T-helper 2 cell treated with Interferon-gamma antibody and Interleukin-4, amounts not matched to agents 100 ng/mL and 5 ng/mL, for 36 hours (primary cell): Measurements from ENCODE around the gene CHTOP. TPM values are rescaled to one million over a fixed set of nuclear protein-coding genes. Genes with fewer than 3 reads are reported as not detected.

Source experiments
- intact Hi-C: fragments of 100-400 bp; cut with micrococcal nuclease; formaldehyde crosslinking; loops from one replicate; pipeline ENCODE4 v1.15.1; 2023
- total RNA-seq: library from RNA; stranded (reverse); gene quantifications from 2 replicates; pipeline ENCODE4 v1.2.3, GENCODE V29; 2022

The CHTOP gene
- total RNA-seq, 1 donor from 2014 or later = 101 TPM

GRCh38 chr1:153612111-153612754 is 21.6 kb upstream of the CHTOP start:
- intact Hi-C loops = no loop called here

DNA sequence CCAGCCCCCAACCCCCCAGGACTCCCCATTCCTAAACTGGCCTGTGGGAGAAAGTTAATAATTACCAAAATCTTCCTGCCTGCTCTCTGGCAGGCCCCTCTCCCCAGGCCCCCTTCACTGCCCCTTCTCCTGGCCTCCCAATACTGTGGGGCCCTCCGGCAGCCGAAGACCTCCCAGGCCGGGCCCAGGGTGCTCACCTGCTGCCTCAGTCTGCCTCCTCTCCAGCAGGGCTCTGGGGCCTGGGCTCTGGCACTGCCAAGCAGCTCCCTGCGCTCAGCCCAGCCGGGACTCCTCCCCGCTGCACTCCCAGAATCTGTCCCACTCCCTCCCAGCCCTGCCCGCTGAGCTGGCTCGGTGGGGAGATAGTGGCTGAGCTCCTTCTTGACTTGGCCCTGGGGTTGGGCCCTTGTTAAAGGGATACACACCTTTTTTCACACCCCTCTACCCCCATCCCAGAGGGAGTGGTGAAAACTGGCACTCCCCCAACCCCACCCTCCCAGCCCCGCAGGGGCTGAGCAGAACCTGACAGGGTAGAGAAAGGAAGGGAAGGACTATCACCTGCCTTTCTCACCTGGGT is 21.0 kb upstream of the CHTOP start, which contains the start of gene S100A16:
Gene S100A16 (minus strand): TSS at position 383 of the 577 bp plus-strand sequence. CDS start 4,986 bp downstream, outside the sequence.
- intact Hi-C loops = no loop called here

DNA sequence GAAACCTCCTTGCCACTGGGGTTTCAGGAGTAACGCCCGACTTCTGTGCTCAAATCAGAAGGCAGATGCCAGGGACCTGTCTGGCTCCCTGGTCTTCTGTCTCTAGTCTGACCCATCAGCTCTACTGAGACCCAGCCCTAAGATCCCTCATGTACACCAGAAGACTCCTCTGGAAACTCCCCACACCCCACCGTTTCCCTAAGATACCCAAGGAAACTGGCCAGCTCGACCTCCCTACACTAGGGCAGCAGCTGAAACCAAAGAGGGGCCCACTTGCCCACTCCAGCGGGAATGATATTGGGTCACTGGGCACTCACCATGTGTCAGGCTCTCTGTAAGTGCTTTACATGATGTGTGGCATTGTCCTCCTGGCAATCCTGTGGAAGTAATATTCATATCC is 20.5 kb upstream of the CHTOP start:
- intact Hi-C loops = no loop called here

GRCh38 chr1:153614189-153614900 is 19.5 kb upstream of the CHTOP start:
- intact Hi-C loops = no loop called here

- intact Hi-C loops = no loop called here
Measured at GRCh38 chr1:153614906-153615305, 19.0 kb upstream of the CHTOP start.

- intact Hi-C loops = no loop called here
Measured at GRCh38 chr1:153615406-153615805, 18.5 kb upstream of the CHTOP start.

DNA sequence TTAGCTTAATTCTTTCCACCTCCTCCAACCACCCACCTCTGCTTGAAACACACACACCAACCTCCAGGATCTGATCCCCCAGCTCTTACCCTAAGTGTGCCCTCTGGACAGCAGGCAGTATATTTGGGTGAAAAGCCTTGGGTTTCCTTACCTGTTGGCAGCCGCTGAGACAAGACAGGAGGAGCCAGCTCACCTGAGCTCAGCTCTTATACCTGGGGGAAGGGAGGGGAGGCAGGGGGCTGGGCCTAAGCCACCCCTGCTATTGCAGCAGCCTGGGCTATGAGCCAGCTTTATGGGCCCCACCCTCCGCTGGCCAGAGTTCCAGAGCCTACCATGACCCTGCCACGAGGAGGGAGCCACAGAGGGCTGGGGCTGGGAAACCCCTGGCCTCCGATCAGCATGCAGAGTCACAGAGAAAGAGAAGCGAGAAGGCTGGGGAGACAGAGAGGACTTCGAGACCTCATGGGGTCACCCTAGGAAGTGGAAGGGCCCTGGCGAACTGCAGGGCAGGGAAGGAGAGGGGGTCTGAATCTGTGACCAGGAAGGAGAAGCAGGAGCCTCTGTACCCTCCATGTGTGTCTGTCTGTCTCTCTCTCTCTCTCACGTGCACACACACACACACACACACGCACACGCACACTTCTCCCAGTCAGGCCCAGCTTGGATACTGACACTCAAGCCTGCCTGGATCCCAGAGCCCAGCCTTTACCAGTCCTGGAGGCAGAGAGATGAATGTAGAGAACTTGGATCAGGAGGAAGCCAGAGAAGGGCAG is 17.5 kb upstream of the CHTOP start, which contains the start of gene S100A14:
Gene S100A14 (minus strand): TSS at position 182 of the 773 bp plus-strand sequence. CDS start 467 bp downstream, outside the sequence.
- intact Hi-C loops = no loop called here

DNA sequence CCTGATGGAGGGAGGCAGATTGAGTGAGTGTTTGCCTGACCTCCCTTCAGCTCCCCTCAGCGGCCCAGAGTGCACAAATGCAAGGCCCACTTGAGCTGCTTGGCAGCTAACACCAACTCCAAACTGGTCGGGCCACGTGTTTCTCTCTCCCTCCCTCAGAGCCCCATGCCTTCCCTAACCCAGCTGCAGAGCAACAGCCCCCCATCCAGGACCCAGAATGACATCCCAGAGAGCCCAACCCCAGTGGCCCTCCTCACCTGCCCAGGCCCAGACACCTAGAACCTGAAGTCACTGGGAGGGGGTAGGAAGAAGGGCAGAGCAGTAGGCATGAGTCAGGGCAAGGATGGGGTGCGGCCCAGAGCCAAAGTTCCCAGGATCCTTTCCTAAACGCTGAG is 17.0 kb upstream of the CHTOP start:
- intact Hi-C loops = loop anchor here (1.0 kb wide), 3 partner anchors 45 to 108 kb away; no protein-coding TSS in a partner anchor

DNA sequence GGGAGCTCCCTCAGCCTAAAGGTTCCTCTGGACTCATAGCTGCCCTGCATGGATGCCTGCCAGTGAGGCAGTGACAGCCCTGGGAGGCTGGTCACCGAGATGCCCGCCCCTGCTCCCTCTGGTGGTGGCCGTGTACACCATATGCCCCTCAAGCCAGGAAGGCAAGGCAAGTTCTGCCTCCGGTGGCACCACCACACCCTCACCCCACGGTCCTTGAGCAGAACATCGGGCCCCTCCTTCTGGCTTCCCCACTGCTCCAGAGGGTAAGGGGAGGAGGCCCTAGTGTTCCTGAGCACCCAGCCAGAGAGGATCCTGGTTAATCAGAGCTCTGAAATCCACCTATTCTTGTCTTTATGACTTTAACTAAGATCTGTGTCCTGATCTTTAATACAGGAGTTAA is 16.2 kb upstream of the CHTOP start:
- intact Hi-C loops = loop anchor here (1.0 kb wide), 3 partner anchors 45 to 108 kb away; no protein-coding TSS in a partner anchor

DNA sequence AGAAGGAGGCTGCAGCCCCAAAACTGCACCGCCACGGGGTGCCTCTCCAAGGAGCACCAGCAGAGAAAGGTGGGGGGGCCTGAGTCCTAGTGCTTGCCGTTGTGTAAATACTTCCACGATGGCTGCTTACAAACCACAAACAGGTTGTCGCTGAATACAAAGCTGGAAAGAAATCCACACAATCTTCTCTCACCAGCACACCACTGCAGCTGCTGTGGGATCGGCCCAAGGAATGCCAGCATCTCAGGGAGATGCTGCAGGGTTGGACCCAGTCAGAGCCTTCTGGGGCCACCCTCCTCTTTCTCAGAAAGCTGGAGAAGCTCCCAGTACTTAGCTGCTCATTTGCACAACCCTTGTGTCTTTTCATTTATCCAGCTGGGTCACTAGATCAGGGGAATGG is 14.7 kb upstream of the CHTOP start:
- intact Hi-C loops = no loop called here

- intact Hi-C loops = no loop called here
Measured at GRCh38 chr1:153623101-153623500, 10.8 kb upstream of the CHTOP start.

GRCh38 chr1:153624965-153625611 is 8.8 kb upstream of the CHTOP start:
- intact Hi-C loops = no loop called here

- intact Hi-C loops = no loop called here
Measured at GRCh38 chr1:153626477-153626903, 7.4 kb upstream of the CHTOP start.

- intact Hi-C loops = no loop called here
Measured at GRCh38 chr1:153626904-153627714, 6.8 kb upstream of the CHTOP start, which contains the start of gene S100A13. Gene S100A13, minus strand, starts transcription at chr1:153627505. Its CDS starts 1,033 bp downstream, at chr1:153626472.

DNA sequence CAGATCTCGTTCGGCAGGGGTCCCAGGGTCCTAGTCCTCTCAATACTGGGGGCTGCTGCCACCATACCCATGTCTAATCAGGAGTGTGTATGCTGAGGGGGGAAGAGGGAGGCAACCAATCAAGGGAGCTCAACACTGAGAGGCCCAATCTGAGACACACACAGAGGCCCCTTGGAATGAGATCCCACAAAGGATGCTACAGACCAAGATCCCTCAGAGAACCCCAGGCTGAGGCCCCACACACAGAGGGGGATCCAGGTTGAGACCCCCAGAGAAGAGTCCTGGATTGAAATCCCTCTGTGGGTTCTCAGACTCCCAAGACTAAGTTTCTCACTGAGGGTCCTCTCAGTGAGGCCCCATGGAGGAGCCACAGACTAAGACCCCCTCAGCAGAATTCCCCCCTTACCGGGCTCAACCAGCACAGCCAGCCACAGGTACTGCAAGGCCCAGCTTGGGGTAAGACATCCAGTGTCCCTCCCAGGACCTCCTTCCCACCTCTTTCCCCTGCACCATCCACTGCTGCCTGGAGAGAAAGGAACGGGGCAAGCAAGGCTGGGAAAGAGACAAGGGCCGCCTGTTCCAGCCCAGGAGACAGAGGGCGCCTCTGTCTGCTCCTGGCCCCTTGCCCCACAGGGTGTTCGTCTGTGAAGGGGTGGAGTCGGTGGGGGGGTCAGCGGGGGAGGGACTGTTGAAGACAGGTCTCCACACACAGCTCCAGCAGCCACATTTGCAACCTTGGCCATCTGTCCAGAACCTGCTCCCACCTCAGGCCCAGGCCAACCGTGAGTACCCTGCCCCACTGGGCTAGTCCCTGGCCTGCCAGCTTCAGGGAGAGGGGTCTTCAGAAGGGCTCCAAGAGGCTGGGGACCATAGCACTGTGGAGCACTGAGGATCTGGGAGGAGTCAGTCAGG is 5.9 kb upstream of the CHTOP start, which contains the start of gene S100A1:
Gene S100A1 (plus strand): TSS at position 720 of the 912 bp plus-strand sequence. CDS start 2,088 bp downstream, outside the sequence.
- intact Hi-C loops = no loop called here

- intact Hi-C loops = no loop called here
Measured at GRCh38 chr1:153628638-153629342, 5.1 kb upstream of the CHTOP start.

- intact Hi-C loops = no loop called here
Measured at GRCh38 chr1:153629343-153629665, 4.6 kb upstream of the CHTOP start.

- intact Hi-C loops = no loop called here
Measured at GRCh38 chr1:153629971-153630370, 3.9 kb upstream of the CHTOP start.
